GM12864 (cell line): Measurements from ENCODE around the gene PPIL3.
A peak's percentile ranks its signal among the peaks of the same experiment; 100 is the strongest.

Source experiments
- DNase-seq: peaks from one replicate; pipeline ENCODE4 v3.0.0-alpha.2; 2011; ENCODE audit warnings: low read depth
- H3K4me3 ChIP-seq: 2 replicates; pipeline ENCODE4 v1.5.1; 2011; ENCODE audit warnings: mild to moderate bottlenecking, low read depth, low read length, control low read depth
- TF ChIP-seq, protein P1 (sequence below): IDR thresholded peaks from 2 replicates; pipeline ENCODE4 v1.5.1; 2011; ENCODE audit warnings: low read depth, mild to moderate bottlenecking, moderate library complexity, low read length, control low read depth, inconsistent platforms; ENCODE audit errors: missing control alignments

Gene PPIL3

DNA sequence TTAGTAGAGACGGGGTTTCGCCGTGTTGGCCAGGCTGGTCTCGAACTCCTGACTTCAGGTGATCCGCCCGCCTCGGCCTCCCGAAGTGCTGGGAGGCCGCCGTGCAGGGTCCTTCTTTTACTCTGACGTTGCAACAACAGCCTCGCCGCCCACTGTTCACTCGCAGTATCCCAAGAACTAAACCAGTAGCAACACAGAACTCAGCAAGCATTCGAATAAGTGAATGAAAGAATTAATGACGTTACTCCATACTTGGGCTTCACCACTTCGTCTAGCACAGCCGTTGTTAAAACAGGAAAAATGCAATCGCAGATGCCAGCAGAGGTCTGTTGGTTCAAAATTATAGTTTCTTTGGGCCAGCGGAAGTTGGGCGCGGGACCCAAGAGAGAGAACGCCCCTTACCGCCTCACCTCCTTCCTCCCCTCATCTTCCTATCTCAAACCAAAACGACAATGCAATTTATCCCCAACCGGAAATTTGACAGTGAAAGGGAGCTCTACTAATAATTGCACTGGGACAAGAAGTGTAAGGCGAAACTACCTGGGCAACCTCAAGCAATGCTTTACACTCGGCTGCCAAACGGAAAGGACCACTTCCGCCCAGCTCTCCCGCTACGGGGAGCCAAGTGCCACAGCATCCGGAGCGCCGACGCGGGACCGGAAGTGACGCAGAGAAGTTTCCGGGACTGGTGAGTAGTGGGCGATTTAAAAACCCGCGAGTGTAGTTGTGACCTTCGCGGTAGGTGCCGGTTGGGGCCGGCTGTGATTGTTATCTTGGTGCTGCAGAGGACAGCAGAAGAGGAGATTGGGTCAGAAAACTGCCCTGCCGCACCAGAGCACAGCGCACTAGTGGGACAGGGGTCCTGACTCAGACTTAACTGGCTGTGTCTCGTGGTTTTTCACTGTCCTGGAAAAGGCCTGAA, at the start of gene PPIL3, which contains the start of gene NIF3L1:
PPIL3 (minus strand) TSS at position 374 of the 922 bp plus-strand sequence. CDS start 1,462 bp downstream, outside the sequence.
NIF3L1 (plus strand) TSS at position 668 of the 922 bp plus-strand sequence. CDS start 2,573 bp downstream, outside the sequence.
- H3K4me3 ChIP-seq, result peak within 1 kb of the TSS; percentile 87
- TF ChIP-seq, protein P1, sequence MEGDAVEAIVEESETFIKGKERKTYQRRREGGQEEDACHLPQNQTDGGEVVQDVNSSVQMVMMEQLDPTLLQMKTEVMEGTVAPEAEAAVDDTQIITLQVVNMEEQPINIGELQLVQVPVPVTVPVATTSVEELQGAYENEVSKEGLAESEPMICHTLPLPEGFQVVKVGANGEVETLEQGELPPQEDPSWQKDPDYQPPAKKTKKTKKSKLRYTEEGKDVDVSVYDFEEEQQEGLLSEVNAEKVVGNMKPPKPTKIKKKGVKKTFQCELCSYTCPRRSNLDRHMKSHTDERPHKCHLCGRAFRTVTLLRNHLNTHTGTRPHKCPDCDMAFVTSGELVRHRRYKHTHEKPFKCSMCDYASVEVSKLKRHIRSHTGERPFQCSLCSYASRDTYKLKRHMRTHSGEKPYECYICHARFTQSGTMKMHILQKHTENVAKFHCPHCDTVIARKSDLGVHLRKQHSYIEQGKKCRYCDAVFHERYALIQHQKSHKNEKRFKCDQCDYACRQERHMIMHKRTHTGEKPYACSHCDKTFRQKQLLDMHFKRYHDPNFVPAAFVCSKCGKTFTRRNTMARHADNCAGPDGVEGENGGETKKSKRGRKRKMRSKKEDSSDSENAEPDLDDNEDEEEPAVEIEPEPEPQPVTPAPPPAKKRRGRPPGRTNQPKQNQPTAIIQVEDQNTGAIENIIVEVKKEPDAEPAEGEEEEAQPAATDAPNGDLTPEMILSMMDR, result no peak
- peak; percentile 98 for DNase-seq

- H3K4me3 ChIP-seq, result no peak overlapping the region
- TF ChIP-seq, protein P1, result no peak
- no peak for DNase-seq
Observed at GRCh38 chr2:200930947-200931626, 42.2 kb upstream of the PPIL3 start.

DNA sequence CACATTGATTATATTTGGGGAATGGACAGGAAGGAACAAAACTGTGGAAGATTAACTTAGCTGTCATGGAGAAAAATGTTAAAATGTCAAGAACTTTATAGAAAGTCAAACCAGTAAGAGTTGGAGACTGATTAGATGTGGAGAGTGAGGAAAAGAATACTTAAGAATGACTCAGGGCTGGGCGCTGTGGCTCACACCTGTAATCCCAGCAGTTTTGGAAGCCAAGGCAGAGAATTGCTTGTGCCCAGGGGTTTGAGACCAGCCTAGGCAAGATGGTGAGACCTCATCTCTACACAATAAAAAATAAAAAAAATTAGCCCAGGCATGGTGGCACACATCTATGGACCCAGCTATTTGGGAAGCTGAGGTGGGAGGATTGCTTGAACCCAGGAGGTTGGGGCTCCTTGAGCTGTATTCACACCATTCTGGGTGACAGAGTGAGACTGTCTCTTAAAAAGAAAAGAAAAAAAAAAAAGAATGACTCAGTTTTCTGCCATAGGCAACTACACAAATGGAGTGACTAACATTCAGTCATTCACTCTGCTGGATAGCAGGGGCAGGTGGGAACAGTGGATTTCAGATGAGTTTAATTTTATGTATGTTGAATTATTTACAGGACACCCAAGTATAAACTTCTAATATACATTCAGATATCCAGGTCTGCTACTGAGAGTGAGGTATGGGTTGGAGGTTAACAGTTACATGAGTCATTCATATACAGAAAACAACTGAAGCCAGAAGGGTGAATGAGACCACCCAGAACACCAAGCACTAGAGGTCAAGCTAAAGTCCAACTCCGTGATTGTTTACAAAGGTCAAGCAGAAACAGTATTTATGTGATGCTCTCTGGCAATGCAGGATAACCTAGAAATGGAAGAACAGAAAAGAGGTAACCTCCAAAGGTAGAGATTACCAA, 40.7 kb upstream of the PPIL3 start:
- DNase-seq, result no peak
- no peak overlapping the region for H3K4me3 ChIP-seq
- TF ChIP-seq, protein P1, result no peak

DNA sequence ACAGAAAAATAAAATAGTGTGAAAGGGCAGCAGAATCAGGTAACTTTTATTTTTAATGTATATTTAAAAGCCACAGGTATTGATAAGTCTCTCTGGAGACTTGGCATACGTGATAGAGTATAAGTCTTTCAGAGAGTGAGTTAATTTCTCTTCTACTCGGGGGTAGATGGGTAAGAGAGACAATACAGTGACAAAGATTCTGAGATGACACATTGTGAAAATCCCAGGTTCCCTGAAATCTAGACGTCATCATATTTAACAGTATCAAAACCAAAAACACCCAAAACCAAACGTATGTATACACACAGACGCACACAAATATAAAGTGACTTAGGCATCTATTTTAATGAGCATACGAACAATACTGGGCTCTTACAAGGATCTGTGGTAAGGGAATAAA, 33.6 kb upstream of the PPIL3 start:
- no peak for DNase-seq
- TF ChIP-seq, protein P1, result no peak
- H3K4me3 ChIP-seq, result no peak overlapping the region

DNA sequence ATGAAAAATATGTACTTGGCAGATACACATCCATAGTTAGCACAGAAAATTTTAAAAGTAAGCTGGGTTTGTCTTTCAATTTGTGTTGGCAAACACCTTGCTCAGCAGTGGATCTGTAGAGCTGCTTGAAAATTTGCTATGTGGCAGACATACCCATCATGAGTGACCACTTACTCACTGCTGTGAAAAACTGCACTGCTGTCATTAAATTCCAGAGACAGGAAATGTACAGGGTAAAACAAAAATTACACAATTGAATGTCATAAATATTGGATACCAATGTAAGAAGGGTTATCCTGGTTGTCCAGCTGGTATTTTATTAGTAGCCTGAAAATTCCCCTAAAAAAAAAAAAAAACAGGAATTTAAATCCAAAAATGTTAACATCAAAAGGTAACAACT, 24.8 kb upstream of the PPIL3 start:
- TF ChIP-seq, protein P1, result no peak
- H3K4me3 ChIP-seq, result no peak overlapping the region
- DNase-seq, result no peak

GRCh38 chr2:200909958-200910357, 21.1 kb upstream of the PPIL3 start:
- DNase-seq, result no peak
- TF ChIP-seq, protein P1, result no peak

More at GRCh38 chr2:200909958-200910357, 21.1 kb upstream of the PPIL3 start:
- no peak overlapping the region for H3K4me3 ChIP-seq
